Measurements from ENCODE around the gene CPNE5.

- TF ChIP-seq SP1 (IDR thresholded peaks at IDR 0.05) (no peak), ELF4 (IDR thresholded peaks at IDR 0.05) (no peak), ARNT (IDR thresholded peaks at IDR 0.05) (no peak), PKNOX1 (IDR thresholded peaks at IDR 0.05) (no peak), HDGF (IDR thresholded peaks at IDR 0.05; ENCODE audit: borderline replicate concordance) (no peak), L3MBTL2 (conservative IDR thresholded peaks at IDR 0.05) (no peak), NFRKB (IDR thresholded peaks at IDR 0.05) (no peak)
Observed at GRCh38 chr6:36771145-36771544, 68.1 kb downstream of the CPNE5 start.
